ENCODE results near the gene PSMA8. TPM values are rescaled to one million over a fixed set of nuclear protein-coding genes. Genes with fewer than 3 reads are reported as not detected.
"Not testable (repeated sequence)": the region's sequence is repeated elsewhere in the genome, so short reads cannot be mapped to it uniquely, and the experiment has no call there.

Gene PSMA8
- not detected in 2 replicates for polyA plus RNA-seq (2014; cell fraction: cytosol; rRNA removed)
- polyA plus RNA-seq (2014; cell fraction: nucleus; rRNA removed) = not detected in 2 replicates

DNA sequence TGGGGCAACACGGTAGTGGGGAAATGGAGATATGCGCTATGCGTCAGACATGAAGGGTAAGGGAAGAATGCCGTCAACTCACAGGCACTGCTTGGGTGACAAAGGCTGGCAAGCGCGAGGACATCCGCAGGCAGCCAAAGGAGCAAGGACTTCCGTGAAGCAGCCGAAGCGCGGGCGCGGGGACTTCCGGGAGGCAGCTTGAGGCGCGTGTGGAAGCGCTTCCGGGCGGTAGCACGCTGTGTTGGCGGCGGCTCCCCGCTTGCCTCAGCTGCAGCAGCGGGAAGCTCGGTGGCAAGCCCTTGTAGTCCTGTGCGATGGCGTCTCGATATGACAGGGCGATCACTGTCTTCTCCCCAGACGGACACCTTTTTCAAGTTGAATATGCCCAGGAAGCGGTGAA is at the start of gene PSMA8:
Gene PSMA8 (plus strand): TSS at position 218 of the 400 bp plus-strand sequence. CDS start 97 bp downstream, at position 315.
- no peak for DNase-seq (ENCODE audit: low spot score)

DNA sequence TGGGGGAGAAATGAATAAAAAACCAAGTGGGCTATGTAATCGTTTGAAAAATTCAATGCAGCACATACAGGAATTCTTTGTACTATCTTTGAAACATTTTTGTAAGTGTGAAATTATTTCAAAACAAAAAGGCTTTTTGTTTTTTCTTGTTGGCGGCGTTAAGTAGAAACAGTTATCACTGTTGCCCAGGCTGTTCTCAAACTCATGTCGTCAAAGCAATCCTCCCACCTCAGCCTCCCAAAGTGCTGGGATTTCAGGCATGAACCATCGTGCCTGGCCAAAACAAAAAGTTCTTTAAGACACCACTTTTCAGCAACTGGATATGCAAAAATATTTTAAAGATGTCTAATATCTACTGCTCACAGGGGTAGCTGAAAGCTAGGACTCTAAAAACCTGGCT is 48.6 kb upstream of the PSMA8 start:
- DNase-seq (ENCODE audit: low spot score) = no peak

DNA sequence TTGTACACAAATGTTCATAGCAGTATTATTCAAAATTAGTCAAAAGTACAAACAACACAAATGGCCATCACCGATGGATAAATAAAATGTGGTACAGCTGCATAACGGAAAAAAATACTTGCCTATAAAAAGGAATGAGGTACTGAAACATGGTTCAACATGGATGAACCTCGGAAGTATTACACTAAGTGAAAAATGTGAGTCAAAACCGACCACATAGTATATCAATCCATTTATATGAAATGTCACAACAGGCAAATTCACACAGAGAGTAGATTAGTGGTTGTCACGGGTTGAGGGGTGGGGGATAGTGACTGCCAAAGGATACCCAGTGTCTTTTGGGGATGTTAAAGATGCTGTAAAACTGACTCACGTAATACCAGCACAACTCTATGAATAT is 46.7 kb upstream of the PSMA8 start:
- DNase-seq (ENCODE audit: low spot score) = no peak

DNA sequence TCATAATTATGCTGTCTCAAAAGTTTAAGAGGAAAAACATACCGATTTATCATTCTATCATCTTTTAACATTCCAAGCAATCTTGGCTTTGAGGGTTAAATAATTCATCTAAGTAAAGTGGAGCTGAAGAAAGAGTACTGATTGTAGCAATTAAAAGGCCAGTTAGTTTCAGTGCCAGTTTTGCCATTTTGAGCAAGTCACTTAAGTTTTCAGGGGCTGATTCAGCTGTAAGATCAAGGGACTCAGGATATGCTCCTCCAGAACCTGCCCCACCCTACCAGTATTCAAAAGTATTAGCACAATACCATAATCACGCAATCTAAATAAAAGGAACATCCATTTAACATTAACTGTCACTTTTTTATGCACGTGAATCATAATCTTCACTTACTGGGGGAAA is 45.2 kb upstream of the PSMA8 start:
- DNase-seq (ENCODE audit: low spot score) = no peak

DNA sequence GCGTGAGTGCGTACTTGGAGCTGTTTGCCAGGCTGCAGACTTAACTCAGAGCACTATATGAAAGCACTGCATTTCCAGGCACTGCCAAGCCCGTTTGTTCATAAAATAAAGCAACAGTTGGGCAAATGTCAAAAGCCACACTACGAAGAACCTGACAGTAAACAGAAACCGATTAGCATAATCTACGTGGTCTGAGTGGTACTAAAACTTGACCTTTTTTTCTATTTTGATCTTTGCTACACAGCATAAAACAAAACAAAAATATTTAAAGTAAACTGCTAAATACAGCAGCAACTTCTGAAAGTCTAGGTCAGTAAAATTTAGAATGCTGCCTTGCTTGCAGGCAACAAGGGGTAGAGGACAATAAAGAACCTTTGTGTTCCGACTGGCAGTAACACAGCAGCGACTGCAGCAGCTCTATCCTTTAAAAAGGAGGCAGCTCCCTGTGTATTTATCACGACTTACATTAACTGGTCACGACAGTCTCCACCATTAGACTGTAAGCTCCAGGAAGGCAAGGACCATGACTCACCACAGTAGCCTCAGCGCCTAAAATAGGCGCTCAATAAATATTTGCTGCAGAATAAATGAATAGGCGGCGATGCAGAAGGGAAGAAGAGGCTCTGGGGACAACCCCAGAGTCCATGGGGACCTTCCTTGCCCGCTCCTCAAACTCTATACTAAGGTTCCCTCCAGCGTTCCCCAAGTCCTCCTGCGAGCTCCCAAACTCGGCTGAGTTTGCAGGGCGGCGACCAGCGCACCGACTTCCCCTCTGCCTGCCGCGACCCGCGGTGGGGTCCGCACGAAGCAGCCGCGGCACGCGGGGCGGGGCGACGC is 44.2 kb upstream of the PSMA8 start:
- DNase-seq (ENCODE audit: low spot score) = peak; percentile 39

DNA sequence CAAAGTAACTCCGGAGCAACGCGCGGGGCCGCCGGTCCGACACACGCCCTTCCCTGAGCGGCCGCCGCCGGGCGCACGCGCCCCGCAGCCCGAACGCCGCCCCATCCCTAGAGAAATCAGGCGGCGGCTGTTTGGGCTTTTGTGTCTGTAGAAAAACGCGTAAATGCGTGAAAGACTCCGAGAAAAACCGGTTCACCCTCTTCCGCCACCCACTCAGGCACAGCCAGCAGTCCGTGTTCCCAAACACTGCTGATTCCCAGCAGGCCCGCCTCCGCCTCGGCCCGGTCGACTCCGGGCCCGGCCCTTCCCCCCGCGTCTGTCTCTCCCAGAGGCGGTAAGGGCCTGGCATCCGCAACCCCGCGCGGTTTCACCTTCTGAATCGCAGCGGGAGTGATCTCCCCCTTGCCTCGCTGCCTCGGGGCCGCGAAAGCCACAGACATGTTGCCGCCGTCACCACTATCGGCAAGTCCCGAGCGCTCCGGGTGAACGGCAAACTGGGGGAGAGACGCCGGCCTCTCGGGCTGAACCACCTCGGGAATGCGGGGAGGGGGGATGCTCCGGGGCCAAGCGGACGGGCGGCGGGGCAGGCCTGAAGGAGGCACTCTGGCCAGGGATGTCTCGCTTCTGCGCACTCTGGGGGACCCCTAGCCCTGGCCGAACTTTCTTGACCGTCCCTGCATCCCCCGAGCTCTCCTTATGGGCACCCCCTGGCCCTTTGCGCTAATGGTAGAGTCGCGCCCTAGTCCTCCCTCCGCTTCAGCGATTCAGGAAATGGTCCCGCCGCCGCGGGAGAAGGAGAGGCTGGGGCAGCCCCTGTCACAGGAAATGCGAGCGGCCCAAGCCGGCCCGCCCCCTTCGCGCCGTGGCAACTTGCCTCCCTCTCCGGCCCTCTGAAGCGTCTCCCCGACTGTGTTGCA is 43.3 kb upstream of the PSMA8 start, which contains the start of gene SS18:
Gene SS18 (minus strand): TSS at position 484 of the 917 bp plus-strand sequence. CDS start 44 bp downstream, at position 440.
- DNase-seq (ENCODE audit: low spot score) = peak; percentile 95

DNA sequence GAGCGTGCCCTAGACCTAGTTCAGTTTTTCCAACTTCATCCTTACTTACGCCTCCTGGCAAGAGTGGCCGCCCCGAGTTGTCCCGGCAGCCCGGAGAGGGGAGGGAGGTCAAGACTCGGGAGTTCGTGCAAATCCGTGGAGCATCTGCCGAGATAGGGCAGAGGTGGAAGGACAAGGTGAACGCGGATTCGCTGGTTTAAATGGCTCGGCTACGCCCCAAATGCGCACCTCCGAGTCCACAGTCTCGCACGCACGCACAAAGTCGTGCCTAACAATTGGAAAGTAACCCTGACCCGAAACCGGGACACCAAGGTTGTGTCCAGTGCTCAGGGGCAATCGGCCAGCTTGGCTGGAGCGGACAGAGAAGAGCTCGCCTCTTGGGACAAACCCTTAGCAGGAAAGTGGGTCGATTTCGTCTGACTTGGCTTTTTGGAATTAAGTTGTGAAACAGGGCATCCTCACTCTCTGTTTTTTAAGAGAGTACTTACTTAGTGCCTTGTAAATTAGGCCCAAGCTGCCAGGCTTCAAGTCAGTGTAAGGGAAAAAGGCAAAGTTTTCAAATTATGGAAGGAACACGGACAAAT is 42.5 kb upstream of the PSMA8 start:
- no peak for DNase-seq (ENCODE audit: low spot score)

DNA sequence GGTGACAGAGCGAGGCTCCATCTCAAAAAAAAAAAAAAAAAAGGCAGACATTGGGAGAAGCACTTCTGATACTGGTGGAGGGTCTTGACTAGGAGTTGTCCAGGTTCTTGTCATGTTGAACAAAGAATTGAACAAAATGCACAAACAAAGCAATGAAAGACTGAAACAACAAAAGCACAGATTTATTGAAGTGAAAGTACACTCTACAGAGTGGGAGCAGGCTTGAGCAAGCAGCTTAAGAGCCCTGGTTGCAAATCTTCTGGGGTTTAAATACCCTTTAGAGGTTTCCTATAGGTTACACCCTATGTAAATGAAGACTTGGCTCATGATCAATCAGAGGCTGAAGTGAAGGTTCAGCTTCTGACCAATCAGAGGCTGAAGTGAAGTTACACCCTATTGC is 36.8 kb upstream of the PSMA8 start:
- no peak for DNase-seq (ENCODE audit: low spot score)

DNA sequence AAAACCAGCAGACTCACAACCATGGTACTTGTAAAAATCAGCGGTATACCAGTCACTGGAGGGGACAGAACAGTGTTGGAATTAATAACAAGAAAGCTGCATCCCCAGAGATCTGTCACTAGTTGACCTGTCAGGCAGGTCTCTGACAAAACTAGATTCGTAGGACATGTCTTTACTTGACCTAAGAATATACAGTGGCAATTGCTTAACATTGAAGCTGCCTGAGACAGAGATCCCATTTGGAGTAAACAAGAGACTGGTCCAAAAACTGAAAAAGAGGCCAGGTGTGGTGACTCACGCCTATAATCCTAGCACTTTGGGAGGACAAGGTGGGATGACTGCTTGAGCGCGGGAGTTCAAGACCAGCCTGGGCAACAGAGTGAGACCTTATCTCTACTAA is 36.1 kb upstream of the PSMA8 start:
- DNase-seq (ENCODE audit: low spot score) = no peak

DNA sequence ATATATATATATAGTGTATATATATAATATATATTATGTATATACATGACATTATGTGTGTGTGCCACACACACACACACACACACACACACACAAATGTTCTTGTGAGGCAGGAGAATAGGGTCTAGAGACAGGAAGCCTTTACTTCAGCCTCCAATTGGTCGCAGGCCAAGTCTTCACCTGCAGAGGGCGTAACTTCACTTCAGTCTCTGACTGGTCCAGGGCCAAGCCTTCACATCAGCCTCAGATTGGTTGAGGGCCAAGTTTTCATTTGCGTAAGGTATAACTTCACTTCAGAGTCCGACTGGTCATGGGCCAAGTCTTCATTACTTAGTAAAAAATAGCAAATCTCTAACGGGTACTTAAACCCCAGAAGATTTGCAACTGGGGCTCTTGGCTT is 30.1 kb upstream of the PSMA8 start:
- peak; percentile 11 for DNase-seq (ENCODE audit: low spot score)

DNA sequence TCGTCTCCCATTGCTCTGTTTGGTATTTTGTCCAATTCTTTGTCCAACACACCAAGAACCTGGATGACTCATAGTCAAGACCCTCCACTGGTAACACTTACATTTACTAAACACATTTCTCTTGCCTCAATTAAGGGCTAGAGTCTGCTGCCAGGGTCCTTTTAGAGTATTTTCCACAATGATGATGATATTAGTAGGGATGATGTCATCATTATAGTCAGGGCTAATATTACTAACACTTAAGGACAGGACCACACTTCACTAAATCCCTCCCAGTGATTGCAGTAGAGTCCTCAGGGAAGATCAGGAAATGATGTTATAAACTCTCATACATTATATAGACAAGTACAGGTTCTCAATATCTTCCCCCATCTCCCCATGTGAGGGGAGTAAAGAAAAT is 29.6 kb upstream of the PSMA8 start:
- DNase-seq (ENCODE audit: low spot score) = no peak

DNA sequence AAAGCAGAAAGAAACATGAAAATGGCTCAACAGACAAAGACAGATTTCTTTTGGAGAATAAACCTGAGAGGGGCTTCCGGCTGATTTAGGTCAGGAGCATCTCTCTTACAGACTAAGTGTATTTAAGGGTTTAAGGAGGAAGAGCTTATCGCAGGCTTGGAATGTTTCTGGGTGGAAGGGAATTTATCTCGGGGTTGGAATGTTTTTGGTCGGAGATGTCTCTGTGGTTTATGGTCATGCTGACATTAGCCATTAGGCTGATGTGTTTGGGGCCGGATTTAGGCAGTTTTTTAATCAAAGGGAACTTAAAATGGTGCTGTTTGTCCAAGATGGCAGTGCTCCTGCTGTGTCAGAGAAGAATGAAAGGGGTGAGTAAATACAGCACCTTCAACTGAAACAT is 14.4 kb upstream of the PSMA8 start:
- no peak for DNase-seq (ENCODE audit: low spot score)

DNA sequence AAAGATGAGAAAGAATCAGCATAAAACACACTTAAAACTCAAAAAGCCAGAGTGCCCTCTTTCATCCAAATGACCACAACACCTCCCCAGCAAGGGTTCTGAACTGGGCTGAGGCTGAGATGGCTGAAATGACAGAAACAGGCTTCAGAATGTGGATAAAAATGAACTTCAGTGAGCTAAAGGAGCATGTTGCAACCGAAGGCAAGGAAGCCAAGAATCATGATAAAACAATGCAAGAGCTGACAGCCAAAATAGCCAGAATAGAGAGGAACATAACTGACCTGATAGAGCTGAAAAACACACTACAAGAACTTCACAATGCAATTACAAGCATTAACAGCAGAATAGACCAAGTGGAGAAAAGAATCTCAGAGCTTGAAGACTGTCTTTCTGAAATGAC is 12.2 kb upstream of the PSMA8 start:
- no peak for DNase-seq (ENCODE audit: low spot score)

DNA sequence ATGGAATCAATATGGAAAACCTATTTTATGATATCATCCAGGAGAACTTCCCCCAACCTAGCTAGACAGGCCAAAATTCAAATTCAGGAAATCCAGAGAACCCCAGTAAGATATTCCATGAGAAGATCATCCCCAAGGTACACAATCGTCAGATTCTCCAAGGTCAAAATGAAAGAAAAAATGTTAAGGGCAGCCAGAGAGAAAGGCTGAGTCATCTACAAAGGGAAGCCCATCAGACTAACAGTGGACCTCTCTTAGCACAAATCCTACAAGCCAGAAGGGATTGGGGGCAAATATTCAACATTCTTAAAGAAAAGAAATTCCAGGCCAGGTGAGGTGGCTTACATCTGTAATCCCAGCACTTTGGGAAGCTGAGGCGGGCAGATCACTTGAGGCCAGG is 11.7 kb upstream of the PSMA8 start:
- not testable (repeated sequence) for DNase-seq (ENCODE audit: low spot score)

DNA sequence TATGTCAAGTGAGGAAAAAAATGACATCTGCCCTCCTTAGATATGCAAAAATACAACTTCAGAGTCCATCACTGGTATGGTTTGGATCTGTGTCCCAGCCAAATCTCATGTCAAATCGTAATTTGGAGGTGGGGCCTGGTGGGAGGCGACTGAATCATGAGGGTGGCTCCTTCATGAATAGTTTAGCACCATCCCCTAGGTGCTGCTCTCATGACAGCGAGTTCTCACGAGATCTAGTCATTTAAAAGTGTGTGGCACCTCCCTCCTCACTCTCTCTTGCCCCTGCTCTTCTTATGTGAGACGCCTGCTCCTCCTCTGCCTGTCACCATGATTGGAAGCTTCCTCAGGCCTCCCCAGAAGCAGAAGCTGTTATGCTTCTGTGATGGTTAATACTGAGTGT is 5.9 kb upstream of the PSMA8 start:
- DNase-seq (ENCODE audit: low spot score) = peak; percentile 10

DNA sequence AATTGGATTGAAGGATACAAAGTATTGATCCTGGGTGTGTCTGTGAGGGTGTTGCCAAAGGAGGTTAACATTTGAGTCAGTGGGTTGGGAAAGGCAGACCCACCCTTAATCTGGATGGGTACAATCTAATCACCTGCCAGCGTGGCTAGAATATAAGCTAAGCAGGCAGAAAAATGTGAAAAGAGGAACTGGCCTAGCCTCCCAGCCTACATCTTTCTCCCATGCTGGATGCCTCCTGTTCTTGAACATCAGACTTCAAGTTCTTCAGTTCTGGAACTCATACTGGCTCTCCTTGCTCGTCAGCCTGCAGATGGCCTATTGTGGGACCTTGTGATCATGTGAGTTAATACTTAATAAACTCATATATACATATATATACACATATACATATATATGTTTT is 5.5 kb upstream of the PSMA8 start:
- not testable (repeated sequence) for DNase-seq (ENCODE audit: low spot score)

DNA sequence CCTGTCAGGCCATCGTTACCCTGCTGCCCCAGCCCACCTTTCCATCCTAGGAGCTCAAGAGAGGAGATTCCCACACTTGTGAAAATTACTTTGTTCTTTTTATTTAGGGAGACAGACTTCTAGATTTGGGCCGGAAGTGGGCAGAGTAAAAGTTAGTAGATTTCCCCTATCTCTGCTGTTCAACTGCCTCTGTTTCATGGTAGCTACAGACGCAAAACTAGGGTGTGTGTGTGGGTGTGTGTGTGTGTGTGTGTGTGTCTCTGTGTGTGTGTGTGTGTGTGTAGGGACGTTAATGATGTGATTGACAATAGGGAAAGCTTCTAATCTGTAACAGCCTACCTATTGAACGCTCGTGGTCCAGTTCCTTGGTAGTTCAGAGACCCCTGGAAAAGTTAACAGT is 438 bp downstream of the PSMA8 start:
- no peak for DNase-seq (ENCODE audit: low spot score)

DNA sequence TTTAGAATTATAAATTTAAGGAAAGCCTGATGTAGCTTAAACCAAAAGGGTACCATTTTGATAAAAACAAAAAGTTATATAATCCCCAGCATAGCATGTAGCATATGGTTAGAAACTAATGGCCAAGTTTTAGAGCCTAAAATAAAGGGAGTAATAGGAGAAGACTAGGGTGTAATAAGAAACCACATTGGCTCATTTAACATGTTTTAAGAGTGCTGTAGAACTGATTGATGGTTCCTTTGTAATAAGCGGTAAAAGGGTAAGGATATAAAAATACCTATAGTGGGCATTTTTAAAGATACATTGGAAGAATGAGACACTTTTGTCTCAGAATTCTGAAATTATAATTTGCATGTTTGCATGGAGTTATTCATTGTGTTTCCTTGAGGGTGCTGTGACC is 1.9 kb downstream of the PSMA8 start:
- DNase-seq (ENCODE audit: low spot score) = no peak

DNA sequence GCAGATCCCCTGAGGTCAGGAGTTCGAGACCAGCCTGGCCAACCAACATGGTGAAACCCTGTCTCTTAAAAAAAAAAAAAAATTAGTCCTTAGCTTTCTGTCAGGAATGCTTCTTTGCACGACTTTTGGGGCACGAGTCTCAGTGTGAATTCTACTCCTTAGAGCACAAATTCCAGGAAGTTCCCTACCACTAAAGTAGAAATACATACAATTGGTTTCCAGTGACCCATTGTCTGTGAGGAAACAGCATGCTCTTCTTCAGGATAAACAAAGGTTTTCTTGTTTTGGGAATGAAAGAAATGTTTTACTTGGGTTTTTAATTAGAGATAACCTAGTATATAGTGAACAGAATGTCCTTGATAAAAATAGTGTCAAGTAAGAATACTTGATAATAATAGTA is 23.7 kb downstream of the PSMA8 start:
- no peak for DNase-seq (ENCODE audit: low spot score)

DNA sequence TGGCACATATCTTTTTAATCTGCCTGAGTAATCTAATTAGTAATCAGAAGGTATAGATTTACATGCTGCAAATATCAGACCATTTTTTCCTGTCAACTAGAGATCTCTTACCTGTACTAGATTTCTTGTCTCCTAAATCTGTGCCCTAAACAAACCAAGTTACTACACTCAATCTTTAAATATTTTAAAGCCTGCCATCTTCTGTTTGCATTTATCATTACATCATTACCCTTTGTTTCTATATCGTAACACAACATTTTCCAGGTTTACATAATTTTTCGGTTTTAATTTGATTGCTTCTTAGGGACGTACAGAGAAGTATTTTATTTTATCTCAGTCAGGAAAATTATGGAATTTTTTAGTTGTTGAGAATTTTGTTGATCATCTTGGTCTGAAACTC is 25.7 kb downstream of the PSMA8 start:
- DNase-seq (ENCODE audit: low spot score) = peak; percentile 17

DNA sequence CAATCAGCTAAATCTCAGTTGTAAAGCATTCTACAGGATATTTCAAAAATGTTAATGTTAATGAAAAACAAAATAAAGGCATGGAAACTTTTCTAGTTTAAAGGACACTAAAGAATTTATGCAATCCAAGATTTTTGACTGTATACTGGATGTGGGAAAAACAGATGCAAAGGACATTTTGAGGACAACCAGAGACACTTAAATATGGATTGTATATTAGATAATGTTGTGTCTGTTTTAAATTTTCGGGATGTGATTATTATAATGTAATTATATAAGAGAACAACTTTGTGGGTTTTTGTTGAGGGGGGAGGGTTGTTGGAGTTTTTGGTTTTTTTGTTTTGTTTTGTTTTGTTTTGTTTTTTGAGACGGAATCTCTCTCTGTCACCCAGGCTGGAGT is 30.9 kb downstream of the PSMA8 start:
- DNase-seq (ENCODE audit: low spot score) = peak; percentile 89

DNA sequence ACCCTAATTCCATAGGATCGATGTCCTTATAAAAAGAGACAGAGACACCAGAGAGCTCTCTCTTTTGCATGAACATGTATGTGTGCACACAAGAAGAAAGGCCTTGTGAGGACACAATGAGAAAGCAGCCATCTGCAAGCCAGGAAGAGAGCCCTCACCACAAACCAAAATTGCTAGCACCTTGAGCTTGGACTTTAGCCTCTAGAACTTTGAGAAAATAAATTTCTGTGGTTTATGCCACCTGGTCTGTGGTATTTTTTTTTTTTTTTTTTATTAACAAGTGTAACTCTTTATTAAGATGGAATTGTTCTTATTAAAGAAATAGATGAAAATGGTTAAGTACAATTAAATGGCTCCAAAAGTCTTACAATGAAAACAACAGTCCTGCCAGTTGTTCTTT is 33.9 kb downstream of the PSMA8 start:
- not testable (repeated sequence) for DNase-seq (ENCODE audit: low spot score)

All from SK-N-DZ (cell line).